Body of pancreas (tissue), 4 donors: ENCODE results near the gene UBE2L6. TPM values are rescaled to one million over a fixed set of nuclear protein-coding genes. Genes with fewer than 3 reads are reported as not detected.
"Not testable (repeated sequence)": the region's sequence is repeated elsewhere in the genome, so short reads cannot be mapped to it uniquely, and the experiment has no call there.

ENCODE experiments used
- ATAC-seq: fragments of 150-250 bp; one replicate; pipeline ENCODE4 v1.9.1; 2016
- DNase-seq, 4 donors: peaks; one replicate each; pipeline ENCODE4 v3.0.0-alpha.2; 2019
- H3K27ac ChIP-seq, 4 donors: fragments of 200-600 bp; sonication (generic); 1 replicate in 3 of 4; 2 replicates in 1 of 4; pipeline versions ENCODE4 v1.5.1 to v1.6.1; 2016 to 2019; ENCODE audit warnings: mild to moderate bottlenecking in 1 of 4, mixed read lengths in 1 of 4, moderate library complexity in 1 of 4
- H3K27me3 ChIP-seq, 2 donors: fragments of 200-600 bp; sonication (generic); one replicate each; pipeline ENCODE4 v1.6.0; 2016; ENCODE audit warnings: mild to moderate bottlenecking in 1 of 2
- H3K36me3 ChIP-seq, 2 donors: fragments of 200-600 bp; sonication (generic); replicated peaks in 1 of 2; 2 replicates each; pipeline ENCODE4 v1.5.1; 2016; ENCODE audit warnings: low read depth in 2 of 2; ENCODE audit not compliant: insufficient read depth in 1 of 2
- H3K4me1 ChIP-seq: fragments of 200-600 bp; sonication (generic); one replicate; pipeline ENCODE4 v1.6.0; 2016
- H3K4me3 ChIP-seq, 2 donors: fragments of 200-600 bp; sonication (generic); 1 replicate in 1 of 2; 2 replicates in 1 of 2; pipeline ENCODE4 v1.5.1; 2016 to 2019
- H3K9me3 ChIP-seq, 3 donors: fragments of 200-600 bp; sonication (generic); 1 replicate in 2 of 3; 2 replicates in 1 of 3; pipeline ENCODE4 v1.5.1; 2016
- POLR2A ChIP-seq, 3 donors: fragments of 450-650 bp; IDR thresholded peaks; one replicate each; pipeline ENCODE4 v1.6.1; 2016; ENCODE audit warnings: antibody characterized with exemption in 3 of 3, mild to moderate bottlenecking in 2 of 3
- WGBS, 2 donors: methylation state at CpG; one replicate each; pipeline ENCODE4 v1.1.5; 2017; 5-methylcytosine and 5-hydroxymethylcytosine counted together
- intact Hi-C: fragments of 100-400 bp; cut with DNase I; formaldehyde crosslinking; loops from one replicate; pipeline ENCODE4 v1.15.1; 2023
- total RNA-seq, 2 donors: library from RNA; depleted of rRNA; stranded (reverse); fragments of >200 nt; gene quantifications; one replicate each; pipeline ENCODE4 v1.1.0, GENCODE V29; 2016
- TF ChIP-seq, protein P1 (sequence below), 7 experiments: fragments of 450-650 bp in 4 of 7; fragments of 200-600 bp in 3 of 7; sonication (generic) in 3 of 7; IDR thresholded peaks; one replicate each; pipeline ENCODE4 v1.5.1; 2016 to 2019; ENCODE audit warnings: antibody characterized with exemption in 7 of 7

UBE2L6 gene
- total RNA-seq, 2 donors from 2014 or later, result 7.9 to 17.4 TPM

DNA sequence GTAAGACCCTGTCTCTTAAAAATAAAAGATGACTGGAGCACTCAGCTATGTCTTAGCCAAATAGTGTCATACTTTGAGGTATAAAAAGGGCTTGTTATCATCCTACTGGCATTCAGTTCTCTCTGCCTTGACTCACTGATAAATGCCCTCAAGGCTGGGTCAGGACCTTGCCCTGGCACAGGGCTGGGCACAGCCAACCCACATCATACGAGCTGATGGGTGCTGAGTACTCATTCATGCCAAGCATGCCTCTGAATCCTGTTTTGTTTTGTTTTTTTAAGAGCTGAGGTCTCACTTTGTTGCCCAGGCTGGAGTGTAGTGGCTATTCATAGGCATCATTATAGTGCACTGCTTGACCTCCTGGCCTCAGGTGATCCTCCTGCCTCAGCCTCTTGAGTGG, 28.1 kb downstream of the UBE2L6 start:
- intact Hi-C loops, result no loop called here
- Histone ChIP-seq H3K27ac (no peak overlapping the region), H3K4me1 (no peaks in the 10 kb centered on the region), H3K9me3 (no peaks in the 10 kb centered on the region), H3K27me3 (no peaks in the 10 kb centered on the region), H3K36me3 (no peaks in the 10 kb centered on the region), H3K4me3 (no peak overlapping the region)
- ATAC-seq (no peak), DNase-seq (no peak)
- TF ChIP-seq, protein P1, sequence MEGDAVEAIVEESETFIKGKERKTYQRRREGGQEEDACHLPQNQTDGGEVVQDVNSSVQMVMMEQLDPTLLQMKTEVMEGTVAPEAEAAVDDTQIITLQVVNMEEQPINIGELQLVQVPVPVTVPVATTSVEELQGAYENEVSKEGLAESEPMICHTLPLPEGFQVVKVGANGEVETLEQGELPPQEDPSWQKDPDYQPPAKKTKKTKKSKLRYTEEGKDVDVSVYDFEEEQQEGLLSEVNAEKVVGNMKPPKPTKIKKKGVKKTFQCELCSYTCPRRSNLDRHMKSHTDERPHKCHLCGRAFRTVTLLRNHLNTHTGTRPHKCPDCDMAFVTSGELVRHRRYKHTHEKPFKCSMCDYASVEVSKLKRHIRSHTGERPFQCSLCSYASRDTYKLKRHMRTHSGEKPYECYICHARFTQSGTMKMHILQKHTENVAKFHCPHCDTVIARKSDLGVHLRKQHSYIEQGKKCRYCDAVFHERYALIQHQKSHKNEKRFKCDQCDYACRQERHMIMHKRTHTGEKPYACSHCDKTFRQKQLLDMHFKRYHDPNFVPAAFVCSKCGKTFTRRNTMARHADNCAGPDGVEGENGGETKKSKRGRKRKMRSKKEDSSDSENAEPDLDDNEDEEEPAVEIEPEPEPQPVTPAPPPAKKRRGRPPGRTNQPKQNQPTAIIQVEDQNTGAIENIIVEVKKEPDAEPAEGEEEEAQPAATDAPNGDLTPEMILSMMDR (IDR thresholded peaks at IDR 0.05), result no peak
- no peak for TF ChIP-seq POLR2A (IDR thresholded peaks at IDR 0.05)
- 33 to 50% methylated on average over 1 of the region's 1 CpG for WGBS, 2 donors

DNA sequence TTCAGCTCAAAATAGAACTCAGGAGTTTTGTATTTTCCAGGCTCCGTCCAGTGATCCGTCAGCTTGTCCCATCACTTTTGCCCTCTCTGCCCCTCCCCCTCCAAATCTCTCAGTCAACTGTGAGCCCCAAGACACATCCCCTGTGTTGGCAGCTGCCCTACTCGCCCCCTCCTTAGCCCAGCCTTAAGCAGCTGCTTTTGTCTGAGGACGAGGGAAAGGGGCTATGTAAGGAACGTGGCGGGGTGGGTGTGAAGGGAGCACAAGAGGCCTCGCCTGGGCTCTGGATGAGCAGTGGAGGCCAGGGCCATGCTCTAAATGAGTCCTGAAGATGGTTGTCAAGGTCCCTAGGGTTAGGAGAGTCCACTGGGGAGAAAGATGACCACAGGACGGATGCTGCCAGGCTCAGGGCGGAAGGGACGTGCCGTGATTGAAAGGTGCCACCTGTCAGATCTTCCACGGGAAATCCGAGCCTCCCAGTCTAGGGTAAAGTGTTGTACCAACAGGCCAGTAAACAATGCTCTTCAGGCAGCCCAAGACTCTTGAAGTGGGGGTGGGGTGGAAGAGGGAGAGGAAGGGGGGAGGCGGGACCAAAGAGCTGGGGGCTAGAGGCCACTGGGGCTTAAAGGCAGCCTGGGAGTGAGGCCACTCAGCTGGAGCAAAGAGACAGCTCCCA, 30.4 kb downstream of the UBE2L6 start, which contains the start of gene SMTNL1:
TSS of gene SMTNL1 (plus strand) at position 649 of the 673 bp plus-strand sequence. CDS start 5,048 bp downstream, outside the sequence.
- H3K4me1 ChIP-seq, result no peaks in the 10 kb centered on the region
- no peaks in the 10 kb centered on the region for H3K27me3 ChIP-seq
- ATAC-seq, result no peak
- no peak for TF ChIP-seq POLR2A (IDR thresholded peaks at IDR 0.05)
- TF ChIP-seq, protein P1 (IDR thresholded peaks at IDR 0.05), result no peak
- no peak within 1 kb of the TSS for H3K27ac ChIP-seq
- no peaks in the 10 kb centered on the region for H3K36me3 ChIP-seq
- intact Hi-C loops, result no loop called here
- DNase-seq, result no peak
- 66 to 72% methylated on average over 14 of the region's 14 CpGs for WGBS, 2 donors
- H3K9me3 ChIP-seq, result no peaks in the 10 kb centered on the region
- no peak within 1 kb of the TSS for H3K4me3 ChIP-seq

DNA sequence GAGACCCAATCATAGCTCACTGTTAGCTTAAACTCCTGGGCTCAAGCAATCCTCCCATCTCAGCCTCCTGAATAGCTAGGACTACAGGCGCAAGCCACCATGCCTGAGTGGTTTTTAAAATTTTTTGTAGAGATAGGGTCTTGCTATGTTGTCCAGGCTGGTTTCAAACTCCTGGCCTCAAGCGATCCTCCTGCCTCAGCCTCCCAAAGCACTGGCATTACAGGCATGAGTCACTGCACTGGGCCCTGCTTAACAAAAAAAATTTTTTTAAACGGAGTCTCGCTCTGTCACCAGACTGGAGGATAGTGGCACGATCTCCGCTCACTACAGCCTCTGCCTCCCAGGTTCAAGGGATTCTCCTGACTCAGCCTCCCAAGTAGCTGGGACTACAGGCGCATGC, 33.0 kb downstream of the UBE2L6 start:
- WGBS, 2 donors, result 89 to 93% methylated on average over 7 of the region's 7 CpGs
- H3K4me1 ChIP-seq, result peaks cover 14% of the 10 kb centered on the region
- DNase-seq, H3K4me3 ChIP-seq, ATAC-seq, intact Hi-C loops, H3K36me3 ChIP-seq, H3K27me3 ChIP-seq, H3K27ac ChIP-seq, H3K9me3 ChIP-seq: not testable (repeated sequence)

DNA sequence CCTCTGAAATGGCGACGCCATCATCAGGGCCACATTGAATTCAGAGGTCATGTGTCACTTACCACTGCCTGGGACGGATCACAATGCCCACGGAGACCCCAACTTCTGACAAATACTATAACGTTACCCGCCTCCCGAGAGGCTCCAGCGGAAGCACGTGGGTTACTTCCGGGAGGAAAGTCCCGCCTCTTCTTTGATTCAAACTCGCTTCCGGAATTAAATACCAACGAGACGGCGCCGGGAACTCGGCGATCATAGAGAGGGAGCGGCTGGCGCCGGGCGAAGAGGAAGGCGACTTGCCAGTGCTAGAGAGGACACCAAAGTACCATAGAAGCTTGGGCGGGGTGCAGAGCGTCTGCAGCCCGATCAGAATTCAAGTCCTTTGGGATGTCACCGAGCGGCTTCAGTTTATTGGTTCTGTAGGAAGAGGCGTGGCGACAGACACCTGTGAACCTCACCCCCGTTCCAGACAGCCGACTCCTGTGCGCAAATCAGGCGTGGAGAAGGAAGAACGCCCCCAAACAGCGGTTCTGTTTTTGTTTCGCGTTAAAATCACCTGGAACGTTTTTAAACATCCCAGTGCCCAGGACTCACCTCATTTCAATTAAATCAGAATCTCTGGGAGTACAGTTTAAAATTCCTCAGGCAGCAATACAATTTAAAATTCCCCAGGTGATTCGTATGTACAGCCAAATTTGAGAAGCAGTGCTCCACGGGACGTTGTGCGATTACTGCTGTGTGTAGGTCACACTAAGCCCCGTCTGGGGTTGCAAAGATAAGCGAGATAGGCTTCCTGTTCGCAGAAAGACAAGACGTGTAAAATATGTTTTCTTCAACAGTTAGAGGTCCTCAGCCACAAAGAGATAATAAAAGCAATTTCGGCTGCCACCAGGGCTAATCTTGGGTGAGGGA, 36.6 kb downstream of the UBE2L6 start, which contains the start of gene TIMM10:
TSS of gene TIMM10 (minus strand) at position 159 of the 912 bp plus-strand sequence. CDS start 565 bp downstream, outside the sequence.
- peak within 1 kb of the TSS; percentile 74 to 95 (median 87) for H3K27ac ChIP-seq
- peaks cover 26% of the 10 kb centered on the region for H3K4me1 ChIP-seq
- no peaks in the 10 kb centered on the region for H3K9me3 ChIP-seq
- H3K36me3 ChIP-seq, result peaks cover 0 to 2% of the 10 kb centered on the region in 2 donors
- ATAC-seq, result peak; percentile 97
- WGBS, 2 donors, result 0% methylated on average over 20 to 49 of the region's 49 CpGs
- H3K4me3 ChIP-seq, result peak within 1 kb of the TSS; percentile 59 to 69
- peak; percentile 97 to 99 (median 98) for DNase-seq
- TF ChIP-seq POLR2A (IDR thresholded peaks at IDR 0.05), result peak; percentile 29 to 82 (median 78)
- TF ChIP-seq, protein P1 (IDR thresholded peaks at IDR 0.05), result no peak
- intact Hi-C loops, result no loop called here
- no peaks in the 10 kb centered on the region for H3K27me3 ChIP-seq

DNA sequence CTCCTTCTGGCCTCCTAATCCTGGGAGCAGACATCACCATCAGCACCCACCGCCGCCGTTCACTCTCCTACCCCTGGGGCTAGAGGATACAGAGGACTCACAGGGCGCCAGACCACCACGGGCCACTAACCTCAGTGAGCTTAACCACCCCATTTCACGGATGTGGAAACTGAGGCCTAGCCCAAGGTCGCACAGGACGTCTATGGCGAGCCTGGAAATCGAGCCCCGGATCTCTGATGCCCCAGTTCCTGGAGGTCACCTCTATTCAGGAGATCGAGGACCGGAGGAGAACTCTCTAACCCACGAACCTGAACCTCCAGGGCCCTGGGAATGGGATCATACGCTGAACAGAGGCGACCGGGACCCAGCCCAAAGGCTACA, 37.3 kb downstream of the UBE2L6 start:
- ATAC-seq (peak; percentile 4), DNase-seq (no peak)
- H3K27me3 ChIP-seq, result no peaks in the 10 kb centered on the region
- intact Hi-C loops, result no loop called here
- H3K9me3 ChIP-seq, result no peaks in the 10 kb centered on the region
- peaks cover 0 to 2% of the 10 kb centered on the region in 2 donors for H3K36me3 ChIP-seq
- H3K4me3 ChIP-seq, result peak overlapping the region; percentile 59 to 69
- WGBS, 2 donors, result 0% methylated on average over 17 of the region's 17 CpGs; no CpG with 5 or more reads in 1 of the 2 donors
- H3K27ac ChIP-seq, result peak overlapping the region in 3 of 4 donors; percentile 35 to 95 (median 92)
- H3K4me1 ChIP-seq, result peaks cover 26% of the 10 kb centered on the region
- TF ChIP-seq, protein P1 (IDR thresholded peaks at IDR 0.05), result no peak
- no peak for TF ChIP-seq POLR2A (IDR thresholded peaks at IDR 0.05)
